ENCODE measurements around the gene TUBB2B. TPM values are rescaled to one million over a fixed set of nuclear protein-coding genes. Genes with fewer than 3 reads are reported as not detected.

Gene TUBB2B
- total and polyA plus RNA-seq, 2 donors (not counting 1 experiment from before 2014, with no cell fraction given): 3.8 to 5.2 TPM

- Histone ChIP-seq H3K4me3 (replicated peaks in 1 of 4; ENCODE audit: control extremely low read depth in 1 of 4, insufficient read depth in 1 of 4, low read depth in 3 of 4, low read length in 4 of 4) (no peak overlapping the region), H3K9ac (ENCODE audit: insufficient read depth, low read length) (no peak overlapping the region), H3K4me2 (ENCODE audit: extremely low read depth, insufficient read depth, low read length) (no peak overlapping the region), H3K27ac (ENCODE audit: insufficient read depth, low read length) (no peak overlapping the region), H4K20me1 (ENCODE audit: control insufficient read depth, extremely low read depth, insufficient read depth, low read length) (no peaks in the 10 kb centered on the region), H3K36me3 (ENCODE audit: control insufficient read depth, insufficient read depth, low read length) (no peaks in the 10 kb centered on the region), H3K4me1 (ENCODE audit: control insufficient read depth, extremely low read depth, insufficient read depth, low read length) (peaks cover 15% of the 10 kb centered on the region), H3K9me3 (ENCODE audit: control insufficient read depth, insufficient read depth, low read depth, low read length) (no peaks in the 10 kb centered on the region), H3K79me2 (ENCODE audit: control insufficient read depth, insufficient read depth, low read length) (no peaks in the 10 kb centered on the region), H2AFZ (ENCODE audit: low read length) (no peak overlapping the region), H3K27me3 (ENCODE audit: control insufficient read depth, insufficient read depth, low read length) (peaks cover 3% of the 10 kb centered on the region)
- TF ChIP-seq, protein P1, sequence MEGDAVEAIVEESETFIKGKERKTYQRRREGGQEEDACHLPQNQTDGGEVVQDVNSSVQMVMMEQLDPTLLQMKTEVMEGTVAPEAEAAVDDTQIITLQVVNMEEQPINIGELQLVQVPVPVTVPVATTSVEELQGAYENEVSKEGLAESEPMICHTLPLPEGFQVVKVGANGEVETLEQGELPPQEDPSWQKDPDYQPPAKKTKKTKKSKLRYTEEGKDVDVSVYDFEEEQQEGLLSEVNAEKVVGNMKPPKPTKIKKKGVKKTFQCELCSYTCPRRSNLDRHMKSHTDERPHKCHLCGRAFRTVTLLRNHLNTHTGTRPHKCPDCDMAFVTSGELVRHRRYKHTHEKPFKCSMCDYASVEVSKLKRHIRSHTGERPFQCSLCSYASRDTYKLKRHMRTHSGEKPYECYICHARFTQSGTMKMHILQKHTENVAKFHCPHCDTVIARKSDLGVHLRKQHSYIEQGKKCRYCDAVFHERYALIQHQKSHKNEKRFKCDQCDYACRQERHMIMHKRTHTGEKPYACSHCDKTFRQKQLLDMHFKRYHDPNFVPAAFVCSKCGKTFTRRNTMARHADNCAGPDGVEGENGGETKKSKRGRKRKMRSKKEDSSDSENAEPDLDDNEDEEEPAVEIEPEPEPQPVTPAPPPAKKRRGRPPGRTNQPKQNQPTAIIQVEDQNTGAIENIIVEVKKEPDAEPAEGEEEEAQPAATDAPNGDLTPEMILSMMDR (conservative IDR thresholded peaks at IDR 0.05 in 1 of 2, IDR thresholded peaks at IDR 0.05 in 1 of 2; ENCODE audit: low read depth in 1 of 2, low read length in 2 of 2): no peak
- no peak for TF ChIP-seq EZH2 (IDR thresholded peaks at IDR 0.05; ENCODE audit: low read length, missing control alignments)
- DNase-seq (ENCODE audit: low read depth in 2 of 2): peak; percentile 90 to 97
Measured at GRCh38 chr6:3205913-3206312, 21.5 kb downstream of the TUBB2B start.

DNA sequence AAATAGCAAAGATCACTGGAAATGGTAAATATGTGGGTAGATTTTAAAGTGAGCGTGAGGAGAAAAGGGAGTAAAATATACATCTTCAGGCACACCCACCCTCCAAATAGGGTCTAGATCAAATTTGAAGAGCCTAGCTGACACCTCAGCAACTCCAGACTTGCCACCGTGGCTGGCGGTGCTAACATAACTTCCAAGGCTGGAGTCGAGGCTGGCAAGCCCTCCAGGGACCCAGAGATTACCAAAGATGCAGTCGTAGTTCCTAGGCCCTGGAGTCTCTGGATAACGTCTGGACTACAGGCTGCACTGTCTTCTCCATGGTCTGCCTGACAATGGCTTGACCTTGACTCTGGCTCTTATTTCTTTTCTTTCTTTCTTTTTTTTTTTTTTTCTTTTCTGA lies 22.5 kb downstream of the TUBB2B start:
- Histone ChIP-seq H3K4me2 (ENCODE audit: extremely low read depth, insufficient read depth, low read length) (no peak overlapping the region), H3K9ac (ENCODE audit: insufficient read depth, low read length) (no peak overlapping the region), H2AFZ (ENCODE audit: low read length) (no peak overlapping the region), H3K4me3 (replicated peaks in 1 of 4; ENCODE audit: control extremely low read depth in 1 of 4, insufficient read depth in 1 of 4, low read depth in 3 of 4, low read length in 4 of 4) (no peak overlapping the region), H3K4me1 (ENCODE audit: control insufficient read depth, extremely low read depth, insufficient read depth, low read length) (peaks cover 15% of the 10 kb centered on the region), H3K9me3 (ENCODE audit: control insufficient read depth, insufficient read depth, low read depth, low read length) (no peaks in the 10 kb centered on the region), H3K27me3 (ENCODE audit: control insufficient read depth, insufficient read depth, low read length) (peaks cover 3% of the 10 kb centered on the region), H3K79me2 (ENCODE audit: control insufficient read depth, insufficient read depth, low read length) (no peaks in the 10 kb centered on the region), H3K36me3 (ENCODE audit: control insufficient read depth, insufficient read depth, low read length) (no peaks in the 10 kb centered on the region), H3K27ac (ENCODE audit: insufficient read depth, low read length) (no peak overlapping the region), H4K20me1 (ENCODE audit: control insufficient read depth, extremely low read depth, insufficient read depth, low read length) (no peaks in the 10 kb centered on the region)
- TF ChIP-seq, protein P1 (conservative IDR thresholded peaks at IDR 0.05 in 1 of 2, IDR thresholded peaks at IDR 0.05 in 1 of 2; ENCODE audit: low read depth in 1 of 2, low read length in 2 of 2): no peak
- TF ChIP-seq EZH2 (IDR thresholded peaks at IDR 0.05; ENCODE audit: low read length, missing control alignments): no peak
- DNase-seq (ENCODE audit: low read depth in 2 of 2): no peak

DNA sequence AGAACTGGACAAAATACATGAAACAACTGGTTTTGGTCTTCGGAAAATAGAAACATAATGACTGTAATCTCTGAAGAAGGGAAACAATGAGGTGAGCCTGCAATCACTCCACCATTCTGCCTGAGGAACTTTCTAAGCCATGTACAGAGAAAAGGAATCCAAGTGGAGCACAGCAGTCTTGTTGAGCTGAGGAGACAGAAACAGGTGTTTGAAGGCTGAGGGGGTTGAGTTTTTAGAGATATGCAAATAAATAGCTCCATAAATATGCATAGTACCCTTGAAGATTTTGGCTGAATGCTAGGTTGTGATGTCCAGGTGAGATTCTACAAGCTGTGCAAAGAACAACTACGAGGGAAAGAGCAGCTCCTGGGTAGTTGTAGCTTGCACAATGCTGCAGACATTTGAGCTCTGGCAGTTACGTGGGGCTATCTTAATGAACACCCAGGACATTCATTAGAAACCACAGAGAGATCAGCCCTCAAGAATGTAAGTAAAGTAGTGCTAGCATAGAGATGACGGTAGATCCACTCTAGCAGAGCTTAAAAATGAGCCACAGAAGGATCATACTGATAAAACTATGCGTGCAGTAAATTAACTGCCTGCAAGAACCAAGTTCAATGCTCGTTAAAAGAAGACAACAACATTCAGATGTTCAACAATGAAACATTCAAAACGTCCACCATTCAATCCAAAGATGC lies 24.3 kb downstream of the TUBB2B start:
- Histone ChIP-seq H2AFZ (ENCODE audit: low read length) (no peak overlapping the region), H3K27ac (ENCODE audit: insufficient read depth, low read length) (no peak overlapping the region), H3K9me3 (ENCODE audit: control insufficient read depth, insufficient read depth, low read depth, low read length) (no peaks in the 10 kb centered on the region), H3K36me3 (ENCODE audit: control insufficient read depth, insufficient read depth, low read length) (no peaks in the 10 kb centered on the region), H3K4me2 (ENCODE audit: extremely low read depth, insufficient read depth, low read length) (no peak overlapping the region), H3K4me3 (replicated peaks in 1 of 4; ENCODE audit: control extremely low read depth in 1 of 4, insufficient read depth in 1 of 4, low read depth in 3 of 4, low read length in 4 of 4) (no peak overlapping the region), H3K79me2 (ENCODE audit: control insufficient read depth, insufficient read depth, low read length) (no peaks in the 10 kb centered on the region), H4K20me1 (ENCODE audit: control insufficient read depth, extremely low read depth, insufficient read depth, low read length) (no peaks in the 10 kb centered on the region), H3K27me3 (ENCODE audit: control insufficient read depth, insufficient read depth, low read length) (peaks cover 3% of the 10 kb centered on the region), H3K9ac (ENCODE audit: insufficient read depth, low read length) (no peak overlapping the region), H3K4me1 (ENCODE audit: control insufficient read depth, extremely low read depth, insufficient read depth, low read length) (peaks cover 4% of the 10 kb centered on the region)
- DNase-seq (ENCODE audit: low read depth in 2 of 2): peak; percentile 23 to 95
- TF ChIP-seq, protein P1 (conservative IDR thresholded peaks at IDR 0.05 in 1 of 2, IDR thresholded peaks at IDR 0.05 in 1 of 2; ENCODE audit: low read depth in 1 of 2, low read length in 2 of 2): no peak
- TF ChIP-seq EZH2 (IDR thresholded peaks at IDR 0.05; ENCODE audit: low read length, missing control alignments): no peak
